H1 (cell line): ENCODE measurements around the gene MRPS27. TPM values are rescaled to one million over a fixed set of nuclear protein-coding genes. Genes with fewer than 3 reads are reported as not detected.

Experiments
- CTCF ChIA-PET: fragments of 300-600 bp; sonication (Branson Sonifier 250); formaldehyde crosslinking; loops from one replicate; lab custom pipeline; 2021; ENCODE audit not compliant: partially characterized antibody; lab: Charles Lee
- POLR2A ChIA-PET: fragments of 300-600 bp; sonication (Branson Sonifier 250); formaldehyde crosslinking; loops from one replicate; lab custom pipeline; 2021; ENCODE audit warnings: inconsistent platforms; ENCODE audit not compliant: partially characterized antibody; lab: Charles Lee
- DNase-seq, 2 experiments: peaks; one replicate each; pipeline versions ENCODE4 v3.0.0 to v3.0.0-alpha.2; 2010 to 2022; ENCODE audit warnings: low spot score in 2 of 2, low read depth in 1 of 2, mixed read lengths in 1 of 2
- FAIRE-seq: peaks from 2 replicates; lab custom pipeline; 2011; peaks lifted over from hg19 to GRCh38; lab: Jason Lieb, UNC
- H2AFZ ChIP-seq: 2 replicates; pipeline ENCODE4 v1.8.1; 2012; ENCODE audit warnings: low read length, inconsistent platforms
- H2AK5ac ChIP-seq: 2 replicates; pipeline ENCODE4 v1.6.1; 2013; ENCODE audit warnings: low read depth, low read length
- H2BK120ac ChIP-seq: replicated peaks from 2 replicates; pipeline ENCODE3; 2013; ENCODE audit warnings: low read depth, low read length, inconsistent platforms
- H2BK12ac ChIP-seq: 2 replicates; pipeline ENCODE4 v1.6.1; 2013; ENCODE audit warnings: low read depth, low read length
- H2BK15ac ChIP-seq: 2 replicates; pipeline ENCODE4 v1.6.1; 2013; ENCODE audit warnings: low read length
- H2BK20ac ChIP-seq: 2 replicates; pipeline ENCODE4 v1.6.1; 2013; ENCODE audit warnings: low read length
- H2BK5ac ChIP-seq: 2 replicates; pipeline ENCODE4 v1.6.1; 2013; ENCODE audit warnings: low read depth, low read length
- H3K14ac ChIP-seq: 2 replicates; pipeline ENCODE4 v1.6.1; 2013; ENCODE audit warnings: inconsistent platforms; ENCODE audit not compliant: insufficient read length
- H3K18ac ChIP-seq: 2 replicates; pipeline ENCODE4 v1.6.1; 2013; ENCODE audit warnings: low read length; ENCODE audit errors: extremely low read depth
- H3K23ac ChIP-seq: 2 replicates; pipeline ENCODE4 v1.6.1; 2013; ENCODE audit warnings: inconsistent platforms; ENCODE audit not compliant: insufficient read length
- H3K23me2 ChIP-seq: 2 replicates; pipeline ENCODE4 v1.6.1; 2013; ENCODE audit warnings: low read depth, low read length
- H3K27ac ChIP-seq: 2 replicates; pipeline ENCODE4 v1.6.1; 2011; ENCODE audit warnings: low read depth, low read length, inconsistent platforms
- H3K27me3 ChIP-seq, 4 experiments: replicated peaks in 1 of 4; 1 replicate in 1 of 4; 2 replicates in 3 of 4; pipeline versions ENCODE4 v1.6.1 to v1.8.1; 2011 to 2013; ENCODE audit warnings: low read length in 3 of 4, mild to moderate bottlenecking in 3 of 4, inconsistent platforms in 2 of 4, mixed read lengths in 2 of 4, moderate library complexity in 1 of 4; ENCODE audit not compliant: control insufficient read depth in 3 of 4, insufficient read depth in 3 of 4; ENCODE audit errors: extremely low read depth in 1 of 4
- H3K36me3 ChIP-seq, 4 experiments: 2 replicates each; pipeline versions ENCODE4 v1.6.1 to v1.8.1; 2011 to 2013; ENCODE audit warnings: mild to moderate bottlenecking in 4 of 4, low read length in 3 of 4, moderate library complexity in 2 of 4, control low read depth in 1 of 4, inconsistent platforms in 1 of 4; ENCODE audit not compliant: insufficient read depth in 4 of 4, control insufficient read depth in 2 of 4
- H3K4ac ChIP-seq: replicated peaks from 2 replicates; pipeline ENCODE3; 2013; ENCODE audit warnings: low read length, low read depth, mixed read lengths, inconsistent platforms; ENCODE audit not compliant: insufficient read length
- H3K4me1 ChIP-seq, 4 experiments: replicated peaks in 1 of 4; 1 replicate in 1 of 4; 2 replicates in 3 of 4; pipeline versions ENCODE4 v1.6.1 to v1.8.1; 2011 to 2013; ENCODE audit warnings: low read length in 3 of 4, inconsistent platforms in 2 of 4, mixed read lengths in 1 of 4; ENCODE audit not compliant: insufficient read depth in 4 of 4, control insufficient read depth in 3 of 4
- H3K4me2 ChIP-seq, 2 experiments: 2 replicates each; pipeline versions ENCODE4 v1.6.1 to v1.8.1; 2011 to 2013; ENCODE audit warnings: low read depth in 2 of 2, low read length in 2 of 2, control low read depth in 1 of 2, inconsistent platforms in 1 of 2, mild to moderate bottlenecking in 1 of 2; ENCODE audit not compliant: insufficient read depth in 1 of 2
- H3K4me3 ChIP-seq, 4 experiments: fragments of 200-600, 300-600 bp in 1 of 4; sonication (generic), shearing (Covaris generic), sonication (Bioruptor Twin) in 1 of 4; 2 replicates each; pipeline versions ENCODE4 v1.5.1 to v1.8.1; 2011 to 2016; ENCODE audit warnings: low read length in 4 of 4, low read depth in 3 of 4, control low read depth in 2 of 4, inconsistent platforms in 2 of 4, mild to moderate bottlenecking in 2 of 4, mixed read lengths in 1 of 4, moderate library complexity in 1 of 4; ENCODE audit not compliant: insufficient read depth in 2 of 4; ENCODE audit errors: extremely low read depth in 1 of 4
- H3K56ac ChIP-seq: replicated peaks from 2 replicates; pipeline ENCODE3; 2013; ENCODE audit warnings: low read depth, mild to moderate bottlenecking, mixed read lengths, low read length, inconsistent platforms; ENCODE audit not compliant: insufficient read length
- H3K79me1 ChIP-seq: 2 replicates; pipeline ENCODE4 v1.6.1; 2013; ENCODE audit warnings: low read depth, low read length, control low read depth
- H3K79me2 ChIP-seq, 2 experiments: 2 replicates each; pipeline versions ENCODE4 v1.6.1 to v1.8.1; 2012 to 2013; ENCODE audit warnings: low read length in 2 of 2, mild to moderate bottlenecking in 2 of 2, inconsistent platforms in 1 of 2; ENCODE audit not compliant: insufficient read depth in 2 of 2, control insufficient read depth in 1 of 2
- H3K9ac ChIP-seq, 4 experiments: replicated peaks in 1 of 4; 1 replicate in 1 of 4; 2 replicates in 3 of 4; pipeline versions ENCODE4 v1.6.1 to v1.8.1; 2011 to 2013; ENCODE audit warnings: low read depth in 3 of 4, low read length in 3 of 4, control low read depth in 2 of 4, mild to moderate bottlenecking in 2 of 4, moderate library complexity in 2 of 4, inconsistent platforms in 1 of 4; ENCODE audit errors: extremely low read depth in 1 of 4
- H3K9me3 ChIP-seq, 2 experiments: 2 replicates each; pipeline versions ENCODE4 v1.6.1 to v1.8.1; 2012 to 2013; ENCODE audit warnings: mild to moderate bottlenecking in 2 of 2, moderate library complexity in 2 of 2, control low read depth in 1 of 2, inconsistent platforms in 1 of 2, low read depth in 1 of 2, low read length in 1 of 2, mixed read lengths in 1 of 2; ENCODE audit not compliant: insufficient read depth in 2 of 2
- H4K20me1 ChIP-seq, 2 experiments: replicated peaks in 1 of 2; 2 replicates each; pipeline versions ENCODE3 to v1.8.1; 2011 to 2013; ENCODE audit warnings: inconsistent platforms in 2 of 2, low read length in 2 of 2, mild to moderate bottlenecking in 1 of 2; ENCODE audit not compliant: insufficient read depth in 2 of 2, control insufficient read depth in 1 of 2
- H4K5ac ChIP-seq: 2 replicates; pipeline ENCODE4 v1.6.1; 2013; ENCODE audit warnings: low read length, low read depth, mixed read lengths, inconsistent platforms; ENCODE audit not compliant: insufficient read length
- H4K8ac ChIP-seq: 2 replicates; pipeline ENCODE4 v1.8.0; 2013; ENCODE audit warnings: mild to moderate bottlenecking, moderate library complexity, low read length, inconsistent platforms; ENCODE audit not compliant: insufficient read depth; ENCODE audit errors: extremely low read depth
- H4K91ac ChIP-seq: replicated peaks from 2 replicates; pipeline ENCODE3; 2013; ENCODE audit warnings: low read length, mixed read lengths, inconsistent platforms; ENCODE audit not compliant: insufficient read length
- GTF2F1 ChIP-seq: IDR thresholded peaks from 2 replicates; pipeline ENCODE4 v1.6.1; 2012; ENCODE audit warnings: low read depth, low read length, improper control_type of control experiment, borderline replicate concordance
- KDM5A ChIP-seq: fragments of 200-600 bp; IDR thresholded peaks from 2 replicates; pipeline ENCODE4 v1.7.1; 2012; ENCODE audit warnings: mild to moderate bottlenecking, low read length, inconsistent platforms, mixed read lengths
- MAFK ChIP-seq: IDR thresholded peaks from 2 replicates; pipeline ENCODE4 v1.6.1; 2012; ENCODE audit warnings: low read depth, mild to moderate bottlenecking, improper control_type of control experiment, low read length
- MAX ChIP-seq: IDR thresholded peaks from 2 replicates; pipeline ENCODE4 v1.6.1; 2012; ENCODE audit warnings: inconsistent platforms
- NRF1 ChIP-seq: IDR thresholded peaks from 2 replicates; pipeline ENCODE4 v1.6.1; 2011; ENCODE audit warnings: mild to moderate bottlenecking, low read depth, low read length, improper control_type of control experiment
- POLR2AphosphoS5 ChIP-seq: IDR thresholded peaks from 2 replicates; pipeline ENCODE4 v1.6.1; 2011; ENCODE audit warnings: low read depth, low read length
- RFX5 ChIP-seq: IDR thresholded peaks from 2 replicates; pipeline ENCODE4 v1.6.1; 2011; ENCODE audit warnings: low read depth, low read length, improper control_type of control experiment, borderline replicate concordance
- SP1 ChIP-seq: IDR thresholded peaks from 2 replicates; pipeline ENCODE4 v1.6.1; 2011; ENCODE audit warnings: low read depth, low read length
- SP4 ChIP-seq: IDR thresholded peaks from 2 replicates; pipeline ENCODE4 v1.6.1; 2012; ENCODE audit warnings: low read length, inconsistent platforms
- SRF ChIP-seq: IDR thresholded peaks from 2 replicates; pipeline ENCODE4 v1.6.1; 2011; ENCODE audit warnings: mild to moderate bottlenecking, low read depth, low read length, moderate library complexity
- TAF7 ChIP-seq: optimal IDR thresholded peaks from 2 replicates; pipeline ENCODE3; 2011; ENCODE audit warnings: low read depth, mild to moderate bottlenecking, inconsistent platforms, low read length, moderate library complexity, borderline replicate concordance
- TBP ChIP-seq: IDR thresholded peaks from 2 replicates; pipeline ENCODE4 v1.6.1; 2011; ENCODE audit warnings: low read depth, low read length, improper control_type of control experiment
- USF2 ChIP-seq: IDR thresholded peaks from 2 replicates; pipeline ENCODE4 v1.6.1; 2011; ENCODE audit warnings: low read length, improper control_type of control experiment
- WGBS, 2 experiments: shearing (Covaris generic) in 1 of 2; methylation state at CpG; one replicate each; pipeline versions ENCODE4 v1.1.6 to v1.1.7; 2013 to 2015; ENCODE audit warnings: low lambda C conversion rate in 2 of 2, mixed read lengths in 2 of 2, inconsistent platforms in 1 of 2, low coverage in 1 of 2, missing lambda C conversion rate in 1 of 2; ENCODE audit not compliant: insufficient replicate concordance in 2 of 2, insufficient coverage in 1 of 2, insufficient read length in 1 of 2; ENCODE audit errors: extremely low coverage in 1 of 2, missing lambda C conversion rate in 1 of 2; 5-methylcytosine and 5-hydroxymethylcytosine counted together
- polyA plus RNA-seq, 7 experiments: library from polyadenylated mRNA; depleted of rRNA in 3 of 7; stranded (reverse) in 5 of 7; unstranded in 2 of 7; fragments of >200 nt in 5 of 7; fragments of 200-250 nt in 2 of 7; gene quantifications; 1 replicate in 5 of 7; 2 replicates in 1 of 7; 4 replicates in 1 of 7; pipeline versions ENCODE4 v1.2.1 to v1.2.3, GENCODE V29; 2011 to 2013; ENCODE audit warnings: missing spikeins in 2 of 7, mixed read lengths in 2 of 7
- total RNA-seq: library from RNA; stranded (reverse); fragmentation: NEBNext Ultra II Directional; extraction: Animal tissue kit (Norgen Biotek cat#: 25700); gene quantifications from 2 replicates; pipeline ENCODE4 v1.2.1, GENCODE V29; 2021

MRPS27 gene
- total and polyA plus RNA-seq, 2 of the 8 experiments (the other 6 are each of a cell fraction or from before 2014, with no cell fraction given), result 93.2 to 102 TPM

GRCh38 chr5:72177538-72177937 lies 142.5 kb downstream of the MRPS27 start:
- H3K14ac ChIP-seq, result no peak overlapping the region
- CTCF ChIA-PET, result interaction anchor here (0.6 to 1.4 kb wide), 5 partner anchors 11 to 471 kb away, joined by 3 read pairs; no protein-coding TSS in a partner anchor
- no peaks in the 10 kb centered on the region for H3K36me3 ChIP-seq
- FAIRE-seq (no peak), DNase-seq (no peak)
- peaks cover 0 to 7% (median 1%) of the 10 kb centered on the region in 4 experiments; a peak in 6 of 7 replicates for H3K4me1 ChIP-seq
- POLR2A ChIA-PET, result interaction anchor here (1.2 to 3.3 kb wide), 2 partner anchors 11 kb away, joined by 4 to 12 read pairs; no protein-coding TSS in a partner anchor
- H3K27me3 ChIP-seq, result no peaks in the 10 kb centered on the region
- no peak overlapping the region for H2BK20ac ChIP-seq
- H2AK5ac ChIP-seq, result no peak overlapping the region
- H3K23me2 ChIP-seq, result no peaks in the 10 kb centered on the region
- H3K79me1 ChIP-seq, result no peaks in the 10 kb centered on the region; the same call in 1 of the 2 replicates
- H3K9me3 ChIP-seq, result no peaks in the 10 kb centered on the region
- H3K4me3 ChIP-seq, result no peak overlapping the region
- no peak overlapping the region for H3K9ac ChIP-seq
- H4K91ac ChIP-seq, result no peak overlapping the region
- H3K79me2 ChIP-seq, result peaks cover 0 to 8% of the 10 kb centered on the region in 2 experiments; a peak in 1 of 4 replicates
- no peak overlapping the region for H2BK5ac ChIP-seq
- peaks cover 0 to under 1% of the 10 kb centered on the region in 2 experiments for H4K20me1 ChIP-seq
- no peak overlapping the region for H3K27ac ChIP-seq
- no peak overlapping the region for H3K23ac ChIP-seq
- H2BK15ac ChIP-seq, result no peak overlapping the region
- H2AFZ ChIP-seq, result no peak overlapping the region
- no peak overlapping the region for H4K5ac ChIP-seq
- no peak overlapping the region for H3K18ac ChIP-seq
- H2BK12ac ChIP-seq, result no peak overlapping the region
- no peak overlapping the region for H3K4me2 ChIP-seq
- H2BK120ac ChIP-seq, result no peak overlapping the region
- H3K56ac ChIP-seq, result no peak overlapping the region
- no peak overlapping the region for H4K8ac ChIP-seq
- WGBS, 2 experiments, result 85% methylated on average over 3 of the region's 3 CpGs; no CpG with 5 or more reads in 1 of the 2 experiments
- no peak overlapping the region for H3K4ac ChIP-seq
- TF ChIP-seq GTF2F1 (no peak), POLR2AphosphoS5 (no peak), SP4 (no peak), SP1 (no peak), NRF1 (no peak), MAFK (no peak), SRF (no peak), RFX5 (no peak), MAX (no peak), TAF7 (no peak), TBP (no peak), KDM5A (no peak), USF2 (no peak)
